GM23338 (cell line): ENCODE results near the gene ARHGEF11. TPM values are rescaled to one million over a fixed set of nuclear protein-coding genes. Genes with fewer than 3 reads are reported as not detected.

Experiments
- ATAC-seq: fragments of 200-7000 bp; cut with Tn5 transposase; 3 replicates; pipeline ENCODE4 v1.9.1; 2020
- DNase-seq: peaks from one replicate; pipeline ENCODE4 v3.0.0-alpha.2; 2015; ENCODE audit warnings: low spot score
- H2AFZ ChIP-seq: fragments of 200-600 bp; sonication (generic); 2 replicates; pipeline ENCODE4 v1.8.0; 2016; ENCODE audit warnings: antibody characterized with exemption, mild to moderate bottlenecking, moderate library complexity
- H3F3A ChIP-seq: fragments of 200-600 bp; sonication (generic); replicated peaks from 2 replicates; pipeline ENCODE4 v1.8.0; 2017; ENCODE audit warnings: antibody characterized with exemption, mixed run types, low read depth
- H3K27ac ChIP-seq: fragments of 200-600 bp; sonication (generic); 2 replicates; pipeline ENCODE4 v1.6.1; 2016; ENCODE audit warnings: low read depth
- H3K27me3 ChIP-seq: fragments of 200-600 bp; sonication (generic); 2 replicates; pipeline ENCODE4 v1.8.0; 2016; ENCODE audit warnings: mild to moderate bottlenecking, mixed run types, moderate library complexity; ENCODE audit not compliant: insufficient read depth
- H3K36me3 ChIP-seq: fragments of 200-600 bp; sonication (generic); 2 replicates; pipeline ENCODE4 v1.8.0; 2016; ENCODE audit warnings: mild to moderate bottlenecking; ENCODE audit not compliant: insufficient read depth
- H3K4me1 ChIP-seq: fragments of 200-600 bp; sonication (generic); 2 replicates; pipeline ENCODE4 v1.8.0; 2016; ENCODE audit warnings: mild to moderate bottlenecking, moderate library complexity; ENCODE audit not compliant: insufficient read depth
- H3K4me2 ChIP-seq: fragments of 200-600 bp; sonication (generic); 2 replicates; pipeline ENCODE4 v1.7.1; 2017; ENCODE audit warnings: mixed run types
- H3K4me3 ChIP-seq: fragments of 200-600 bp; sonication (generic); 2 replicates; pipeline ENCODE4 v1.6.1; 2016; ENCODE audit warnings: mixed run types
- H3K79me2 ChIP-seq: fragments of 200-600 bp; sonication (generic); replicated peaks from 2 replicates; pipeline ENCODE4 v1.8.0; 2017; ENCODE audit warnings: mild to moderate bottlenecking; ENCODE audit not compliant: insufficient read depth
- H3K9me2 ChIP-seq: fragments of 200-600 bp; sonication (generic); 2 replicates; pipeline ENCODE4 v1.8.0; 2017; ENCODE audit not compliant: insufficient read depth
- H4K20me1 ChIP-seq: fragments of 200-600 bp; sonication (generic); replicated peaks from 2 replicates; pipeline ENCODE4 v1.8.0; 2017; ENCODE audit warnings: mild to moderate bottlenecking; ENCODE audit not compliant: insufficient read depth
- H3K27ac Mint-ChIP-seq: 2 replicates; pipeline ENCODE4 v1.8.0; 2020; ENCODE audit warnings: inconsistent platforms, mild to moderate bottlenecking, moderate library complexity, mixed read lengths
- H3K27me3 Mint-ChIP-seq: 3 replicates; pipeline ENCODE4 v1.8.0; 2022; ENCODE audit warnings: low read depth, mild to moderate bottlenecking, moderate library complexity, mixed read lengths, inconsistent platforms; ENCODE audit not compliant: insufficient read depth, poor library complexity
- H3K36me3 Mint-ChIP-seq: 3 replicates; pipeline ENCODE4 v1.8.0; 2021; ENCODE audit warnings: low read depth, mild to moderate bottlenecking, inconsistent platforms, moderate library complexity, mixed read lengths
- H3K4me1 Mint-ChIP-seq: 3 replicates; pipeline ENCODE4 v1.8.0; 2020; ENCODE audit warnings: mild to moderate bottlenecking, inconsistent platforms, mixed read lengths
- H3K4me3 Mint-ChIP-seq: 3 replicates; pipeline ENCODE4 v1.8.0; 2021; ENCODE audit warnings: moderate library complexity, mild to moderate bottlenecking, inconsistent platforms, mixed read lengths
- H3K9me3 Mint-ChIP-seq: 3 replicates; pipeline ENCODE4 v1.8.0; 2020; ENCODE audit warnings: moderate library complexity, mild to moderate bottlenecking, inconsistent platforms, mixed read lengths
- CTCF ChIP-seq, 2 experiments: fragments of 200-600 bp in 1 of 2; sonication (generic) in 1 of 2; conservative IDR thresholded peaks; 2 replicates each; pipeline versions ENCODE4 v1.5.1 to v1.6.1; 2016 to 2017; ENCODE audit warnings: antibody characterized with exemption in 2 of 2, low read depth in 2 of 2, mild to moderate bottlenecking in 2 of 2, moderate library complexity in 1 of 2
- ETS1 ChIP-seq: IDR thresholded peaks from 2 replicates; pipeline ENCODE4 v1.6.1; 2016; ENCODE audit warnings: antibody characterized with exemption
- EZH2 ChIP-seq: fragments of 200-600 bp; sonication (generic); IDR thresholded peaks from one replicate; pipeline ENCODE4 v1.8.0; 2017; ENCODE audit warnings: antibody characterized with exemption, mild to moderate bottlenecking, low read depth; ENCODE audit not compliant: unreplicated experiment
- EZH2phosphoT487 ChIP-seq: fragments of 200-600 bp; sonication (generic); IDR thresholded peaks from one replicate; pipeline ENCODE4 v1.8.1; 2018; ENCODE audit warnings: antibody characterized with exemption; ENCODE audit not compliant: unreplicated experiment
- JUNB ChIP-seq: IDR thresholded peaks from one replicate; pipeline ENCODE4 v1.6.1; 2016; ENCODE audit warnings: antibody characterized with exemption; ENCODE audit not compliant: unreplicated experiment
- NANOG ChIP-seq: IDR thresholded peaks from 2 replicates; pipeline ENCODE4 v1.6.1; 2016; ENCODE audit warnings: antibody characterized with exemption, borderline replicate concordance
- POLR2AphosphoS5 ChIP-seq: IDR thresholded peaks from 2 replicates; pipeline ENCODE4 v1.6.1; 2016; ENCODE audit warnings: antibody characterized with exemption, low read depth
- STAT1 ChIP-seq: IDR thresholded peaks from one replicate; pipeline ENCODE4 v1.6.1; 2016; ENCODE audit warnings: antibody characterized with exemption; ENCODE audit not compliant: unreplicated experiment
- ZNF114 ChIP-seq: fragments of 250-450 bp; sonication (Bioruptor Pico); IDR thresholded peaks from 2 replicates; pipeline ENCODE4 v1.5.0; 2020; ENCODE audit warnings: mild to moderate bottlenecking, moderate library complexity
- polyA plus RNA-seq: library from polyadenylated mRNA; unstranded; fragments of >200 nt; fragmentation: Nextera tagmentation; extraction: Ambion mirVana; gene quantifications from 2 replicates; pipeline ENCODE4 v1.2.1, GENCODE V29; 2016
- total RNA-seq: library from RNA; depleted of rRNA; stranded (reverse); fragments of >200 nt; shearing (Covaris generic); gene quantifications from 2 replicates; pipeline ENCODE4 v1.2.3, GENCODE V29; 2014
- TF ChIP-seq, protein P1 (sequence below): IDR thresholded peaks from one replicate; pipeline ENCODE4 v1.6.1; 2018; ENCODE audit warnings: antibody characterized with exemption; ENCODE audit not compliant: unreplicated experiment
- TF ChIP-seq, protein P2 (sequence below): fragments of 250-450 bp; sonication (Bioruptor Pico); IDR thresholded peaks from 2 replicates; pipeline ENCODE4 v1.5.0; 2020; ENCODE audit warnings: mild to moderate bottlenecking, moderate library complexity

ARHGEF11 gene
- total and polyA plus RNA-seq, 2 experiments from 2014 or later, result 12.3 to 33.7 TPM

DNA sequence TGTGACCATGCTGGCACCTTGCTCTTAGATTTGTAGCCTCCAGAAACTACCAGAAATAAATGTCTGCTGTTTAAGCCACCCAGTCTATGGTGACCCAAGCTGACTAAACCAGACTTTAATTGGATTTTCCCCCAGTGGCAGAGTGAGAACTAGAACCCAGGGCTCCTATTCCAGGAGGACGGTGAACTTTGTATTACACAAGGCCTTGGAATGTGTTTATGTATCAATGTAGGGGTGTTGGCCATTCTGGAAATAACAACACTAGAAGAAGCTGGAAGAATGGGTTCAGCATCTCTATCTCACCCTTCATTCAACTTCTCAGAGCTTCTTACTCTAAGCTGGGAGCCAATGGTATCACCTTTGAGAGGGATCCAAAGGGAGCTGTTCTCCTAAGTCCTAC lies 37.0 kb downstream of the ARHGEF11 start:
- H3K36me3 ChIP-seq, result no peaks in the 10 kb centered on the region
- Mint-ChIP-seq H3K27ac (no peak overlapping the region), H3K4me1 (peaks cover 30% of the 10 kb centered on the region), H3K9me3 (no peaks in the 10 kb centered on the region), H3K4me3 (no peak overlapping the region), H3K36me3 (no peaks in the 10 kb centered on the region), H3K27me3 (peaks cover 7% of the 10 kb centered on the region)
- no peaks in the 10 kb centered on the region for H3K9me2 ChIP-seq
- peaks cover 85% of the 10 kb centered on the region for H3K79me2 ChIP-seq
- H3K4me1 ChIP-seq, result peaks cover 26% of the 10 kb centered on the region
- no peak for DNase-seq
- no peaks in the 10 kb centered on the region for H3F3A ChIP-seq
- TF ChIP-seq, protein P1, sequence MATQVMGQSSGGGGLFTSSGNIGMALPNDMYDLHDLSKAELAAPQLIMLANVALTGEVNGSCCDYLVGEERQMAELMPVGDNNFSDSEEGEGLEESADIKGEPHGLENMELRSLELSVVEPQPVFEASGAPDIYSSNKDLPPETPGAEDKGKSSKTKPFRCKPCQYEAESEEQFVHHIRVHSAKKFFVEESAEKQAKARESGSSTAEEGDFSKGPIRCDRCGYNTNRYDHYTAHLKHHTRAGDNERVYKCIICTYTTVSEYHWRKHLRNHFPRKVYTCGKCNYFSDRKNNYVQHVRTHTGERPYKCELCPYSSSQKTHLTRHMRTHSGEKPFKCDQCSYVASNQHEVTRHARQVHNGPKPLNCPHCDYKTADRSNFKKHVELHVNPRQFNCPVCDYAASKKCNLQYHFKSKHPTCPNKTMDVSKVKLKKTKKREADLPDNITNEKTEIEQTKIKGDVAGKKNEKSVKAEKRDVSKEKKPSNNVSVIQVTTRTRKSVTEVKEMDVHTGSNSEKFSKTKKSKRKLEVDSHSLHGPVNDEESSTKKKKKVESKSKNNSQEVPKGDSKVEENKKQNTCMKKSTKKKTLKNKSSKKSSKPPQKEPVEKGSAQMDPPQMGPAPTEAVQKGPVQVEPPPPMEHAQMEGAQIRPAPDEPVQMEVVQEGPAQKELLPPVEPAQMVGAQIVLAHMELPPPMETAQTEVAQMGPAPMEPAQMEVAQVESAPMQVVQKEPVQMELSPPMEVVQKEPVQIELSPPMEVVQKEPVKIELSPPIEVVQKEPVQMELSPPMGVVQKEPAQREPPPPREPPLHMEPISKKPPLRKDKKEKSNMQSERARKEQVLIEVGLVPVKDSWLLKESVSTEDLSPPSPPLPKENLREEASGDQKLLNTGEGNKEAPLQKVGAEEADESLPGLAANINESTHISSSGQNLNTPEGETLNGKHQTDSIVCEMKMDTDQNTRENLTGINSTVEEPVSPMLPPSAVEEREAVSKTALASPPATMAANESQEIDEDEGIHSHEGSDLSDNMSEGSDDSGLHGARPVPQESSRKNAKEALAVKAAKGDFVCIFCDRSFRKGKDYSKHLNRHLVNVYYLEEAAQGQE, result no peak
- TF ChIP-seq ETS1 (no peak), JUNB (no peak), CTCF (conservative IDR thresholded peaks at IDR 0.05; ENCODE audit: low read depth in 2 of 2) (no peak), EZH2 (no peak), POLR2AphosphoS5 (no peak), EZH2phosphoT487 (no peak), ZNF114 (CRISPR knock-in tag) (no peak), STAT1 (no peak), NANOG (no peak)
- TF ChIP-seq, protein P2, sequence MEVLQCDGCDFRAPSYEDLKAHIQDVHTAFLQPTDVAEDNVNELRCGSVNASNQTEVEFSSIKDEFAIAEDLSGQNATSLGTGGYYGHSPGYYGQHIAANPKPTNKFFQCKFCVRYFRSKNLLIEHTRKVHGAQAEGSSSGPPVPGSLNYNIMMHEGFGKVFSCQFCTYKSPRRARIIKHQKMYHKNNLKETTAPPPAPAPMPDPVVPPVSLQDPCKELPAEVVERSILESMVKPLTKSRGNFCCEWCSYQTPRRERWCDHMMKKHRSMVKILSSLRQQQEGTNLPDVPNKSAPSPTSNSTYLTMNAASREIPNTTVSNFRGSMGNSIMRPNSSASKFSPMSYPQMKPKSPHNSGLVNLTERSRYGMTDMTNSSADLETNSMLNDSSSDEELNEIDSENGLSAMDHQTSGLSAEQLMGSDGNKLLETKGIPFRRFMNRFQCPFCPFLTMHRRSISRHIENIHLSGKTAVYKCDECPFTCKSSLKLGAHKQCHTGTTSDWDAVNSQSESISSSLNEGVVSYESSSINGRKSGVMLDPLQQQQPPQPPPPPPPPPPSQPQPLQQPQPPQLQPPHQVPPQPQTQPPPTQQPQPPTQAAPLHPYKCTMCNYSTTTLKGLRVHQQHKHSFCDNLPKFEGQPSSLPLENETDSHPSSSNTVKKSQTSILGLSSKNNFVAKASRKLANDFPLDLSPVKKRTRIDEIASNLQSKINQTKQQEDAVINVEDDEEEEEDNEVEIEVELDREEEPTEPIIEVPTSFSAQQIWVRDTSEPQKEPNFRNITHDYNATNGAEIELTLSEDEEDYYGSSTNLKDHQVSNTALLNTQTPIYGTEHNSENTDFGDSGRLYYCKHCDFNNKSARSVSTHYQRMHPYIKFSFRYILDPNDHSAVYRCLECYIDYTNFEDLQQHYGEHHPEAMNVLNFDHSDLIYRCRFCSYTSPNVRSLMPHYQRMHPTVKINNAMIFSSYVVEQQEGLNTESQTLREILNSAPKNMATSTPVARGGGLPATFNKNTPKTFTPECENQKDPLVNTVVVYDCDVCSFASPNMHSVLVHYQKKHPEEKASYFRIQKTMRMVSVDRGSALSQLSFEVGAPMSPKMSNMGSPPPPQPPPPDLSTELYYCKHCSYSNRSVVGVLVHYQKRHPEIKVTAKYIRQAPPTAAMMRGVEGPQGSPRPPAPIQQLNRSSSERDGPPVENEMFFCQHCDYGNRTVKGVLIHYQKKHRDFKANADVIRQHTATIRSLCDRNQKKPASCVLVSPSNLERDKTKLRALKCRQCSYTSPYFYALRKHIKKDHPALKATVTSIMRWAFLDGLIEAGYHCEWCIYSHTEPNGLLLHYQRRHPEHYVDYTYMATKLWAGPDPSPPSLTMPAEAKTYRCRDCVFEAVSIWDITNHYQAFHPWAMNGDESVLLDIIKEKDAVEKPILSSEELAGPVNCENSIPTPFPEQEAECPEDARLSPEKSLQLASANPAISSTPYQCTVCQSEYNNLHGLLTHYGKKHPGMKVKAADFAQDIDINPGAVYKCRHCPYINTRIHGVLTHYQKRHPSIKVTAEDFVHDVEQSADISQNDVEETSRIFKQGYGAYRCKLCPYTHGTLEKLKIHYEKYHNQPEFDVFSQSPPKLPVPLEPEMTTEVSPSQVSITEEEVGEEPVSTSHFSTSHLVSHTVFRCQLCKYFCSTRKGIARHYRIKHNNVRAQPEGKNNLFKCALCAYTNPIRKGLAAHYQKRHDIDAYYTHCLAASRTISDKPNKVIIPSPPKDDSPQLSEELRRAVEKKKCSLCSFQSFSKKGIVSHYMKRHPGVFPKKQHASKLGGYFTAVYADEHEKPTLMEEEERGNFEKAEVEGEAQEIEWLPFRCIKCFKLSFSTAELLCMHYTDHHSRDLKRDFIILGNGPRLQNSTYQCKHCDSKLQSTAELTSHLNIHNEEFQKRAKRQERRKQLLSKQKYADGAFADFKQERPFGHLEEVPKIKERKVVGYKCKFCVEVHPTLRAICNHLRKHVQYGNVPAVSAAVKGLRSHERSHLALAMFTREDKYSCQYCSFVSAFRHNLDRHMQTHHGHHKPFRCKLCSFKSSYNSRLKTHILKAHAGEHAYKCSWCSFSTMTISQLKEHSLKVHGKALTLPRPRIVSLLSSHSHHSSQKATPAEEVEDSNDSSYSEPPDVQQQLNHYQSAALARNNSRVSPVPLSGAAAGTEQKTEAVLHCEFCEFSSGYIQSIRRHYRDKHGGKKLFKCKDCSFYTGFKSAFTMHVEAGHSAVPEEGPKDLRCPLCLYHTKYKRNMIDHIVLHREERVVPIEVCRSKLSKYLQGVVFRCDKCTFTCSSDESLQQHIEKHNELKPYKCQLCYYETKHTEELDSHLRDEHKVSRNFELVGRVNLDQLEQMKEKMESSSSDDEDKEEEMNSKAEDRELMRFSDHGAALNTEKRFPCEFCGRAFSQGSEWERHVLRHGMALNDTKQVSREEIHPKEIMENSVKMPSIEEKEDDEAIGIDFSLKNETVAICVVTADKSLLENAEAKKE (CRISPR knock-in tag), result no peak
- H2AFZ ChIP-seq, result no peak overlapping the region
- peaks cover 10% of the 10 kb centered on the region for H4K20me1 ChIP-seq
- H3K27me3 ChIP-seq, result no peaks in the 10 kb centered on the region
- H3K4me3 ChIP-seq, result no peak overlapping the region
- H3K4me2 ChIP-seq, result no peak overlapping the region
- no peak for ATAC-seq
- H3K27ac ChIP-seq, result no peak overlapping the region
